ENCODE data around the gene TRAPPC12. TPM values are rescaled to one million over a fixed set of nuclear protein-coding genes. Genes with fewer than 3 reads are reported as not detected.

Gene TRAPPC12
- polyA plus RNA-seq, 1 donor (not counting 4 experiments of a cell fraction or from before 2014, with no cell fraction given) = 44.2 TPM

- H4K20me1 ChIP-seq (ENCODE audit: control insufficient read depth, extremely low read depth, insufficient read depth, low read length) = no peaks in the 10 kb centered on the region
- no peaks in the 10 kb centered on the region for H3K79me2 ChIP-seq (ENCODE audit: control insufficient read depth, insufficient read depth, low read length)
- H3K27me3 ChIP-seq (ENCODE audit: control insufficient read depth, extremely low read depth, insufficient read depth, low read length) = no peaks in the 10 kb centered on the region
- FAIRE-seq = no peak
- peaks cover 8% of the 10 kb centered on the region for H3K4me1 ChIP-seq (ENCODE audit: control insufficient read depth, extremely low read depth, insufficient read depth, low read length)
- no peaks in the 10 kb centered on the region for H3K9me3 ChIP-seq (ENCODE audit: control insufficient read depth, low read depth, low read length)
- H3K9me1 ChIP-seq (ENCODE audit: control insufficient read depth, extremely low read depth, insufficient read depth, low read length) = no peaks in the 10 kb centered on the region
- DNase-seq (ENCODE audit: low read depth, low spot score) = no peak
- no peak overlapping the region for H2AFZ ChIP-seq (ENCODE audit: control insufficient read depth, low read length)
- H3K27ac ChIP-seq (ENCODE audit: control insufficient read depth, insufficient read depth, low read length) = no peak overlapping the region
- dilution Hi-C loops (cut with MboI; ENCODE audit: extremely low pct_ligation_motif_present, low sequenced_read_pairs) = no loop called here
- H3K4me3 ChIP-seq (ENCODE audit: control insufficient read depth in 2 of 3, extremely low read depth in 1 of 3, insufficient read depth in 2 of 3, low read depth in 1 of 3, low read length in 3 of 3) = no peak overlapping the region
- H3K36me3 ChIP-seq (ENCODE audit: control insufficient read depth in 2 of 2, extremely low read depth in 1 of 2, insufficient read depth in 2 of 2, low read length in 2 of 2) = peaks cover 13 to 19% of the 10 kb centered on the region in 2 experiments
- no peak for TF ChIP-seq EZH2 (IDR thresholded peaks at IDR 0.05; ENCODE audit: low read length)
- no peak for TF ChIP-seq CTCF (optimal IDR thresholded peaks at IDR 0.05 in 1 of 3, IDR thresholded peaks at IDR 0.05 in 1 of 3, conservative IDR thresholded peaks at IDR 0.05 in 1 of 3; ENCODE audit: extremely low read depth in 1 of 3, insufficient read depth in 2 of 3, low read length in 3 of 3)
- no peak overlapping the region for H3K4me2 ChIP-seq (ENCODE audit: control insufficient read depth, extremely low read depth, insufficient read depth, low read depth, low read length)
- H3K9ac ChIP-seq (ENCODE audit: control insufficient read depth, extremely low read depth, insufficient read depth, low read length) = no peak overlapping the region
Observed at GRCh38 chr2:3465328-3465727, 85.8 kb downstream of the TRAPPC12 start.

GRCh38 chr2:3465844-3466481 is 86.5 kb downstream of the TRAPPC12 start:
- no peaks in the 10 kb centered on the region for H3K9me3 ChIP-seq (ENCODE audit: control insufficient read depth, low read depth, low read length)
- no peaks in the 10 kb centered on the region for H3K9me1 ChIP-seq (ENCODE audit: control insufficient read depth, extremely low read depth, insufficient read depth, low read length)
- TF ChIP-seq CTCF (optimal IDR thresholded peaks at IDR 0.05 in 1 of 3, IDR thresholded peaks at IDR 0.05 in 1 of 3, conservative IDR thresholded peaks at IDR 0.05 in 1 of 3; ENCODE audit: extremely low read depth in 1 of 3, insufficient read depth in 2 of 3, low read length in 3 of 3) (no peak), EZH2 (IDR thresholded peaks at IDR 0.05; ENCODE audit: low read length) (no peak)
- no peak overlapping the region for H3K27ac ChIP-seq (ENCODE audit: control insufficient read depth, insufficient read depth, low read length)
- no peak overlapping the region for H3K4me2 ChIP-seq (ENCODE audit: control insufficient read depth, extremely low read depth, insufficient read depth, low read depth, low read length)
- H3K79me2 ChIP-seq (ENCODE audit: control insufficient read depth, insufficient read depth, low read length) = no peaks in the 10 kb centered on the region
- no peaks in the 10 kb centered on the region for H3K27me3 ChIP-seq (ENCODE audit: control insufficient read depth, extremely low read depth, insufficient read depth, low read length)
- no peak overlapping the region for H3K4me3 ChIP-seq (ENCODE audit: control insufficient read depth in 2 of 3, extremely low read depth in 1 of 3, insufficient read depth in 2 of 3, low read depth in 1 of 3, low read length in 3 of 3)
- dilution Hi-C loops (cut with MboI; ENCODE audit: extremely low pct_ligation_motif_present, low sequenced_read_pairs) = no loop called here
- no peak overlapping the region for H3K9ac ChIP-seq (ENCODE audit: control insufficient read depth, extremely low read depth, insufficient read depth, low read length)
- H3K36me3 ChIP-seq (ENCODE audit: control insufficient read depth in 2 of 2, extremely low read depth in 1 of 2, insufficient read depth in 2 of 2, low read length in 2 of 2) = peaks cover 9 to 19% of the 10 kb centered on the region in 2 experiments
- no peaks in the 10 kb centered on the region for H4K20me1 ChIP-seq (ENCODE audit: control insufficient read depth, extremely low read depth, insufficient read depth, low read length)
- DNase-seq (ENCODE audit: low read depth, low spot score) = no peak
- peaks cover 13% of the 10 kb centered on the region for H3K4me1 ChIP-seq (ENCODE audit: control insufficient read depth, extremely low read depth, insufficient read depth, low read length)
- no peak overlapping the region for H2AFZ ChIP-seq (ENCODE audit: control insufficient read depth, low read length)
- no peak for FAIRE-seq
